PFSK-1 (cell line): ENCODE measurements around the gene ZSWIM6.

Experiments
- FOXP2 ChIP-seq: optimal IDR thresholded peaks from 2 replicates; pipeline ENCODE3; 2011; ENCODE audit warnings: borderline replicate concordance, control low read depth, inconsistent platforms; ENCODE audit not compliant: insufficient read depth; ENCODE audit errors: extremely low read length, extremely low read depth
- POLR2AphosphoS5 ChIP-seq: IDR thresholded peaks from 2 replicates; pipeline ENCODE4 v1.6.1; 2012; ENCODE audit warnings: low read depth, mild to moderate bottlenecking, control low read depth, low read length, moderate library complexity
- REST ChIP-seq, 2 experiments: IDR thresholded peaks; 2 replicates each; pipeline versions ENCODE4 v1.6.1 to v1.8.0; 2011 to 2012; ENCODE audit warnings: low read depth in 2 of 2, low read length in 2 of 2, control low read depth in 1 of 2, inconsistent platforms in 1 of 2, mild to moderate bottlenecking in 1 of 2, moderate library complexity in 1 of 2; ENCODE audit not compliant: insufficient read depth in 1 of 2
- SIN3A ChIP-seq: IDR thresholded peaks from 2 replicates; pipeline ENCODE4 v1.6.1; 2012; ENCODE audit warnings: mild to moderate bottlenecking, low read length, moderate library complexity, borderline replicate concordance; ENCODE audit not compliant: insufficient read depth
- TAF1 ChIP-seq: IDR thresholded peaks from 2 replicates; pipeline ENCODE4 v1.6.1; 2012; ENCODE audit warnings: low read length, control low read depth, borderline replicate concordance; ENCODE audit not compliant: insufficient read depth

The ZSWIM6 gene

GRCh38 chr5:61333954-61334867 lies 2.2 kb downstream of the ZSWIM6 start:
- TF ChIP-seq TAF1, result no peak
- TF ChIP-seq FOXP2, result no peak
- no peak for TF ChIP-seq SIN3A
- TF ChIP-seq REST (IDR thresholded peaks at IDR 0.05; ENCODE audit: insufficient read depth in 1 of 2, low read depth in 2 of 2, low read length in 2 of 2), result no peak
- no peak for TF ChIP-seq POLR2AphosphoS5

GRCh38 chr5:61334868-61335615 lies 3.0 kb downstream of the ZSWIM6 start:
- TF ChIP-seq POLR2AphosphoS5, result no peak
- TF ChIP-seq TAF1, result no peak
- no peak for TF ChIP-seq FOXP2
- TF ChIP-seq REST (IDR thresholded peaks at IDR 0.05; ENCODE audit: insufficient read depth in 1 of 2, low read depth in 2 of 2, low read length in 2 of 2), result no peak
- no peak for TF ChIP-seq SIN3A

- no peak for TF ChIP-seq REST (IDR thresholded peaks at IDR 0.05; ENCODE audit: insufficient read depth in 1 of 2, low read depth in 2 of 2, low read length in 2 of 2)
- TF ChIP-seq POLR2AphosphoS5, result no peak
- no peak for TF ChIP-seq SIN3A
- TF ChIP-seq FOXP2, result no peak
- no peak for TF ChIP-seq TAF1
These were observed 7.7 kb downstream of the ZSWIM6 start for GRCh38 chr5:61339764-61340163.

GRCh38 chr5:61340775-61341361 lies 8.8 kb downstream of the ZSWIM6 start:
- no peak for TF ChIP-seq POLR2AphosphoS5
- no peak for TF ChIP-seq TAF1
- no peak for TF ChIP-seq FOXP2
- TF ChIP-seq SIN3A, result no peak
- no peak for TF ChIP-seq REST (IDR thresholded peaks at IDR 0.05; ENCODE audit: insufficient read depth in 1 of 2, low read depth in 2 of 2, low read length in 2 of 2)
